ENCODE results near the gene HECW1. TPM values are rescaled to one million over a fixed set of nuclear protein-coding genes. Genes with fewer than 3 reads are reported as not detected.

HECW1 gene
- total and polyA plus RNA-seq, 5 donors from 2014 or later, result 0.11 to 0.68 (median 0.34) TPM; not detected in 1

- H3K27me3 ChIP-seq (ENCODE audit: control insufficient read depth, insufficient read depth, low read length), result no peaks in the 10 kb centered on the region
- H3K4me3 ChIP-seq (ENCODE audit: low read depth, low read length), result no peak overlapping the region
- DNase-seq (no peak), ATAC-seq (ENCODE audit: low read depth in 2 of 2) (no peak)
- Mint-ChIP-seq H3K27me3 (no peaks in the 10 kb centered on the region), H3K4me1 (no peaks in the 10 kb centered on the region), H3K4me3 (no peak overlapping the region), H3K27ac (no peak overlapping the region), H3K36me3 (no peaks in the 10 kb centered on the region), H3K9me3 (no peaks in the 10 kb centered on the region)
- H3K27ac ChIP-seq (ENCODE audit: insufficient read depth, low read length, poor library complexity, severe bottlenecking), result no peak overlapping the region
- no peaks in the 10 kb centered on the region for H3K4me1 ChIP-seq (ENCODE audit: control insufficient read depth, insufficient read depth, low read length, poor library complexity, severe bottlenecking)
- H3K36me3 ChIP-seq (ENCODE audit: control insufficient read depth, insufficient read depth, low read length), result no peaks in the 10 kb centered on the region
- no peaks in the 10 kb centered on the region for H3K9me3 ChIP-seq (ENCODE audit: control insufficient read depth in 2 of 2, low read length in 2 of 2)
Observed at GRCh38 chr7:43535031-43535451, 422.6 kb downstream of the HECW1 start.

- H3K27me3 Mint-ChIP-seq, result no peaks in the 10 kb centered on the region
- H3K27ac Mint-ChIP-seq, result no peak overlapping the region
- no peak overlapping the region for H3K27ac ChIP-seq (ENCODE audit: insufficient read depth, low read length, poor library complexity, severe bottlenecking)
Observed at GRCh38 chr7:43535810-43536585, 423.6 kb downstream of the HECW1 start.

GRCh38 chr7:43536773-43537172, 424.3 kb downstream of the HECW1 start:
- Histone ChIP-seq H3K9me3 (ENCODE audit: control insufficient read depth in 2 of 2, low read length in 2 of 2) (no peaks in the 10 kb centered on the region), H3K27ac (ENCODE audit: insufficient read depth, low read length, poor library complexity, severe bottlenecking) (no peak overlapping the region), H3K4me1 (ENCODE audit: control insufficient read depth, insufficient read depth, low read length, poor library complexity, severe bottlenecking) (no peaks in the 10 kb centered on the region), H3K36me3 (ENCODE audit: control insufficient read depth, insufficient read depth, low read length) (no peaks in the 10 kb centered on the region), H3K27me3 (ENCODE audit: control insufficient read depth, insufficient read depth, low read length) (peaks cover 4% of the 10 kb centered on the region), H3K4me3 (ENCODE audit: low read depth, low read length) (no peak overlapping the region)
- Mint-ChIP-seq H3K9me3 (no peaks in the 10 kb centered on the region), H3K27me3 (no peaks in the 10 kb centered on the region), H3K27ac (no peak overlapping the region), H3K4me1 (no peaks in the 10 kb centered on the region), H3K36me3 (no peaks in the 10 kb centered on the region), H3K4me3 (no peak overlapping the region)
- ATAC-seq (ENCODE audit: low read depth in 2 of 2) (no peak), DNase-seq (no peak)

More at GRCh38 chr7:43535810-43536585, 423.6 kb downstream of the HECW1 start:
- ATAC-seq (ENCODE audit: low read depth in 2 of 2) (no peak), DNase-seq (no peak)
- H3K4me3 Mint-ChIP-seq, result no peak overlapping the region
- Histone ChIP-seq H3K27me3 (ENCODE audit: control insufficient read depth, insufficient read depth, low read length) (peaks cover 4% of the 10 kb centered on the region), H3K4me1 (ENCODE audit: control insufficient read depth, insufficient read depth, low read length, poor library complexity, severe bottlenecking) (no peaks in the 10 kb centered on the region), H3K9me3 (ENCODE audit: control insufficient read depth in 2 of 2, low read length in 2 of 2) (no peaks in the 10 kb centered on the region), H3K4me3 (ENCODE audit: low read depth, low read length) (no peak overlapping the region), H3K36me3 (ENCODE audit: control insufficient read depth, insufficient read depth, low read length) (no peaks in the 10 kb centered on the region)
- no peaks in the 10 kb centered on the region for H3K9me3 Mint-ChIP-seq
- no peaks in the 10 kb centered on the region for H3K4me1 Mint-ChIP-seq
- H3K36me3 Mint-ChIP-seq, result no peaks in the 10 kb centered on the region

GRCh38 chr7:43537765-43538403, 425.4 kb downstream of the HECW1 start:
- no peak for DNase-seq
- Mint-ChIP-seq H3K27ac (no peak overlapping the region), H3K27me3 (peaks cover 5% of the 10 kb centered on the region), H3K36me3 (no peaks in the 10 kb centered on the region), H3K4me1 (no peaks in the 10 kb centered on the region), H3K9me3 (no peaks in the 10 kb centered on the region), H3K4me3 (no peak overlapping the region)
- Histone ChIP-seq H3K4me3 (ENCODE audit: low read depth, low read length) (no peak overlapping the region), H3K36me3 (ENCODE audit: control insufficient read depth, insufficient read depth, low read length) (no peaks in the 10 kb centered on the region), H3K9me3 (ENCODE audit: control insufficient read depth in 2 of 2, low read length in 2 of 2) (no peaks in the 10 kb centered on the region), H3K27ac (ENCODE audit: insufficient read depth, low read length, poor library complexity, severe bottlenecking) (no peak overlapping the region), H3K4me1 (ENCODE audit: control insufficient read depth, insufficient read depth, low read length, poor library complexity, severe bottlenecking) (no peaks in the 10 kb centered on the region), H3K27me3 (ENCODE audit: control insufficient read depth, insufficient read depth, low read length) (peaks cover 7% of the 10 kb centered on the region)
- no peak for ATAC-seq (ENCODE audit: low read depth in 2 of 2)

GRCh38 chr7:43538404-43538771, 425.9 kb downstream of the HECW1 start:
- H3K27ac ChIP-seq (ENCODE audit: insufficient read depth, low read length, poor library complexity, severe bottlenecking), result no peak overlapping the region
- Mint-ChIP-seq H3K27me3 (peaks cover 6% of the 10 kb centered on the region), H3K4me3 (no peak overlapping the region)

GRCh38 chr7:43540471-43540870, 428.0 kb downstream of the HECW1 start:
- H3K9me3 Mint-ChIP-seq, result peaks cover 0 to 2% (median 0%) of the 10 kb centered on the region in 7 donors
- Histone ChIP-seq H3K9me3 (ENCODE audit: control insufficient read depth in 2 of 2, low read length in 2 of 2) (no peaks in the 10 kb centered on the region), H3K27ac (ENCODE audit: insufficient read depth, low read length, poor library complexity, severe bottlenecking) (no peak overlapping the region), H3K36me3 (ENCODE audit: control insufficient read depth, insufficient read depth, low read length) (no peaks in the 10 kb centered on the region), H3K4me1 (ENCODE audit: control insufficient read depth, insufficient read depth, low read length, poor library complexity, severe bottlenecking) (no peaks in the 10 kb centered on the region), H3K27me3 (ENCODE audit: control insufficient read depth, insufficient read depth, low read length) (peaks cover 14% of the 10 kb centered on the region), H3K4me3 (ENCODE audit: low read depth, low read length) (no peak overlapping the region)
- H3K27ac Mint-ChIP-seq, result no peak overlapping the region
- no peak overlapping the region for H3K4me3 Mint-ChIP-seq
- ATAC-seq (ENCODE audit: low read depth in 2 of 2) (no peak), DNase-seq (no peak)
- H3K4me1 Mint-ChIP-seq, result no peaks in the 10 kb centered on the region
- H3K27me3 Mint-ChIP-seq, result peaks cover 18% of the 10 kb centered on the region
- H3K36me3 Mint-ChIP-seq, result no peaks in the 10 kb centered on the region

More at GRCh38 chr7:43538404-43538771, 425.9 kb downstream of the HECW1 start:
- Histone ChIP-seq H3K4me3 (ENCODE audit: low read depth, low read length) (no peak overlapping the region), H3K9me3 (ENCODE audit: control insufficient read depth in 2 of 2, low read length in 2 of 2) (no peaks in the 10 kb centered on the region), H3K36me3 (ENCODE audit: control insufficient read depth, insufficient read depth, low read length) (no peaks in the 10 kb centered on the region), H3K27me3 (ENCODE audit: control insufficient read depth, insufficient read depth, low read length) (peaks cover 10% of the 10 kb centered on the region), H3K4me1 (ENCODE audit: control insufficient read depth, insufficient read depth, low read length, poor library complexity, severe bottlenecking) (no peaks in the 10 kb centered on the region)
- H3K36me3 Mint-ChIP-seq, result no peaks in the 10 kb centered on the region
- ATAC-seq (ENCODE audit: low read depth in 2 of 2) (no peak), DNase-seq (no peak)
- no peak overlapping the region for H3K27ac Mint-ChIP-seq
- no peaks in the 10 kb centered on the region for H3K9me3 Mint-ChIP-seq
- no peaks in the 10 kb centered on the region for H3K4me1 Mint-ChIP-seq

GRCh38 chr7:43542716-43543115, 430.3 kb downstream of the HECW1 start:
- no peak overlapping the region for H3K27ac Mint-ChIP-seq

GRCh38 chr7:43546231-43546630, 433.8 kb downstream of the HECW1 start:
- no peaks in the 10 kb centered on the region for H3K4me1 Mint-ChIP-seq
- Histone ChIP-seq H3K9me3 (ENCODE audit: control insufficient read depth in 2 of 2, low read length in 2 of 2) (no peaks in the 10 kb centered on the region), H3K4me1 (ENCODE audit: control insufficient read depth, insufficient read depth, low read length, poor library complexity, severe bottlenecking) (no peaks in the 10 kb centered on the region), H3K36me3 (ENCODE audit: control insufficient read depth, insufficient read depth, low read length) (no peaks in the 10 kb centered on the region), H3K27ac (ENCODE audit: insufficient read depth, low read length, poor library complexity, severe bottlenecking) (no peak overlapping the region), H3K27me3 (ENCODE audit: control insufficient read depth, insufficient read depth, low read length) (peaks cover 14% of the 10 kb centered on the region), H3K4me3 (ENCODE audit: low read depth, low read length) (no peak overlapping the region)
- no peak overlapping the region for H3K4me3 Mint-ChIP-seq
- peaks cover 39% of the 10 kb centered on the region for H3K27me3 Mint-ChIP-seq
- no peaks in the 10 kb centered on the region for H3K36me3 Mint-ChIP-seq
- H3K9me3 Mint-ChIP-seq, result peaks cover 0 to 4% (median 2%) of the 10 kb centered on the region in 7 donors
- DNase-seq (no peak), ATAC-seq (ENCODE audit: low read depth in 2 of 2) (no peak)
- no peak overlapping the region for H3K27ac Mint-ChIP-seq

More at GRCh38 chr7:43542716-43543115, 430.3 kb downstream of the HECW1 start:
- no peak for DNase-seq
- Histone ChIP-seq H3K4me3 (ENCODE audit: low read depth, low read length) (no peak overlapping the region), H3K36me3 (ENCODE audit: control insufficient read depth, insufficient read depth, low read length) (no peaks in the 10 kb centered on the region), H3K4me1 (ENCODE audit: control insufficient read depth, insufficient read depth, low read length, poor library complexity, severe bottlenecking) (no peaks in the 10 kb centered on the region), H3K27me3 (ENCODE audit: control insufficient read depth, insufficient read depth, low read length) (peaks cover 16% of the 10 kb centered on the region), H3K9me3 (ENCODE audit: control insufficient read depth in 2 of 2, low read length in 2 of 2) (no peaks in the 10 kb centered on the region), H3K27ac (ENCODE audit: insufficient read depth, low read length, poor library complexity, severe bottlenecking) (no peak overlapping the region)
- ATAC-seq (ENCODE audit: low read depth in 2 of 2), result no peak
- Mint-ChIP-seq H3K4me1 (no peaks in the 10 kb centered on the region), H3K27me3 (peaks cover 31% of the 10 kb centered on the region), H3K4me3 (no peak overlapping the region), H3K36me3 (no peaks in the 10 kb centered on the region), H3K9me3 (peaks cover 0 to 4% (median 2%) of the 10 kb centered on the region in 7 donors)
